Measurements from ENCODE around the gene DNAAF5. TPM values are rescaled to one million over a fixed set of nuclear protein-coding genes. Genes with fewer than 3 reads are reported as not detected.

Gene DNAAF5
- total RNA-seq, 1 donor from 2014 or later: 15.3 TPM

DNA sequence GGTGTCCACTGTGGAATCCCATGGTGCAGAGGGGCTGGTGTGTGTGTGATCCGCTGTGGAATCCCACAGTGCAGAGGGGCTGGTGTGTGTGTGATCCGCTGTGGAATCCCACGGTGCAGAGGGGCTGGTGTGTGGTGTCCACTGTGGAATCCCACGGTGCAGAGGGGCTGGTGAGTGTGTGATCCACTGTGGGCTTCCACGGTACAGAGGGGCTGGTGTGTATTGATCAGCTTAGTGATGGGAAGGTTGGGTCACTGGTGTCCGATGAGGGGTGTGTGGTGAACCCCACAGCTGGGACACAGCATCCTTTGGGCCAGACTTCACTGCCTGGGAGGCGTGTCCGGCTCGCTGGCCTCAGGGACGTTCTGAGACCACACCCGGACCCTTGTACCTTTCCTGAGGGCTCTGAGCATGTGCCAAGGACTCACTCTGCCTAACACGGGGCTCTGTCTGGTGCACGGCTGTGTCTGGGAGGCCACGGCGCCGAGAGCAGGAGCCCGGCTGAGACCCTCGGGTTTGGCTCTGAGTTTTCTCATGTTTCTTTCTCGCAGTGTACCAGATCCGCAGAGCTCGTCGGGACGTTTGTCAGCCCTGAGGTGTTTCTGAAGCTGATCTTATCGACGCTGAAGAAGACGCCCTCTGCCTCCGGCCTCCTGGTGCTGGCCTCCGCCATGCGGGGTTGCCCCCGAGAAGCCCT lies 29.9 kb downstream of the DNAAF5 start:
- Mint-ChIP-seq H3K4me1 (ENCODE audit: low read depth) (no peaks in the 10 kb centered on the region), H3K27me3 (ENCODE audit: low read depth) (no peaks in the 10 kb centered on the region), H3K27ac (ENCODE audit: unreplicated experiment) (no peak overlapping the region), H3K4me3 (ENCODE audit: unreplicated experiment) (no peak overlapping the region), H3K36me3 (ENCODE audit: low read depth) (peaks cover 24% of the 10 kb centered on the region), H3K9me3 (ENCODE audit: low read depth) (no peaks in the 10 kb centered on the region)
- peak; percentile 58 for DNase-seq (ENCODE audit: low spot score)
- no peak for TF ChIP-seq CTCF (IDR thresholded peaks at IDR 0.05)

DNA sequence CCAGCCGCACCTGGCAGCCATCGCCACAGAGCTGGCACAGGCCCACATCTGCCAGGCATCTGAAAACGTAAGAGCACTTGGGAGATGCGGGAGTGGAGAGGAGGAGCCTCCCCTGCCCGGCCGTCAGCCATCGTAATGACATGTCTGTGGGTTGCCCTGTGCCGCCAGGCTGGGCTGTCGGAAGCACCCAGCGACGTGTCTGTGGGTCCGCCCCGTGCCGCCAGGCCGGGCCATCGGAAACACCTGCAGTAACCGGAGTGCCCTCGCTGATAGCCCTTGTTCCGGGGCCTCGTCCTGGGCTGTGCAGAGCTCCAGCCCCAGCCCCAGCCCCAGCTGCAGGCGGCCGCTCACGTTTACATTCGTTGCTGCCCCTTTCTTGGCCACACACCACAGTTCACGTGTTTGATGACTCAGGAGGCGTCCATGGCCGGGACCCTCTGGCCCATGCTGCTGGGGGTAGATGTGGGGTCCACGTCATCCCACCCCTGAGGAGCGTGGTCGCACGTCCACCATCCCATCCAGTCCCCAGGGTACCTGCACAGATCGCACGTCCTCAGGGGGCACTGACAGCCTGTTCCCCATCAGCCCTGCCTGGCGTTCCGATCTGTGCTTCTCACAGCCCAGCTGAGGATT lies 30.5 kb downstream of the DNAAF5 start:
- Mint-ChIP-seq H3K4me1 (ENCODE audit: low read depth) (no peaks in the 10 kb centered on the region), H3K9me3 (ENCODE audit: low read depth) (no peaks in the 10 kb centered on the region), H3K27me3 (ENCODE audit: low read depth) (no peaks in the 10 kb centered on the region), H3K4me3 (ENCODE audit: unreplicated experiment) (no peak overlapping the region), H3K36me3 (ENCODE audit: low read depth) (peaks cover 24% of the 10 kb centered on the region), H3K27ac (ENCODE audit: unreplicated experiment) (no peak overlapping the region)
- DNase-seq (ENCODE audit: low spot score): peak; percentile 78
- TF ChIP-seq CTCF (IDR thresholded peaks at IDR 0.05): no peak

GRCh38 chr7:757741-758163 lies 31.3 kb downstream of the DNAAF5 start:
- H3K9me3 Mint-ChIP-seq (ENCODE audit: low read depth): no peaks in the 10 kb centered on the region
- H3K4me3 Mint-ChIP-seq (ENCODE audit: unreplicated experiment): no peak overlapping the region
- H3K27ac Mint-ChIP-seq (ENCODE audit: unreplicated experiment): no peak overlapping the region
- no peaks in the 10 kb centered on the region for H3K27me3 Mint-ChIP-seq (ENCODE audit: low read depth)
- no peaks in the 10 kb centered on the region for H3K4me1 Mint-ChIP-seq (ENCODE audit: low read depth)
- DNase-seq (ENCODE audit: low spot score): peak; percentile 61
- peaks cover 24% of the 10 kb centered on the region for H3K36me3 Mint-ChIP-seq (ENCODE audit: low read depth)
- no peak for TF ChIP-seq CTCF (IDR thresholded peaks at IDR 0.05)

DNA sequence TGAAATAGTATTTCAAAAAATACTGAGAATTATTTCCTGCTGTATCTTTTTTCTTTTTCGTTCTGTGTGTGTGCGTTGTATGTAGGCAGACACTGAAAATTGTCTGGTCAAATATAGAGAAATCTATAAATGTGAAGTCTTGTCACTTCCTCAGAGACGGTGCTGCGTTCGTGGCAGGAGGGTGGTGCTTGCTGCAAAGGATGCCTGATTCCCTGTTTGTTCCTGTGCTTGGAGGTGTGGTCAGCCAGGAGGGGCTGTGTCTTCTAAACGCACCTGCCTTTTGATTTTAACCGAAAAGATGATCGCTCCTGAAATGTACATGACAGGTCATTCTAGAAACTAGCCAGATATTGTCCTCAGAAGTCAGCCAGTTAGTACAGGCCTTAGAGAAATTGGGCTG lies 33.1 kb downstream of the DNAAF5 start:
- Mint-ChIP-seq H3K4me3 (ENCODE audit: unreplicated experiment) (no peak overlapping the region), H3K27me3 (ENCODE audit: low read depth) (no peaks in the 10 kb centered on the region), H3K36me3 (ENCODE audit: low read depth) (peaks cover 23% of the 10 kb centered on the region), H3K4me1 (ENCODE audit: low read depth) (no peaks in the 10 kb centered on the region), H3K9me3 (ENCODE audit: low read depth) (no peaks in the 10 kb centered on the region), H3K27ac (ENCODE audit: unreplicated experiment) (no peak overlapping the region)
- DNase-seq (ENCODE audit: low spot score): peak; percentile 9
- TF ChIP-seq CTCF (IDR thresholded peaks at IDR 0.05): no peak

DNA sequence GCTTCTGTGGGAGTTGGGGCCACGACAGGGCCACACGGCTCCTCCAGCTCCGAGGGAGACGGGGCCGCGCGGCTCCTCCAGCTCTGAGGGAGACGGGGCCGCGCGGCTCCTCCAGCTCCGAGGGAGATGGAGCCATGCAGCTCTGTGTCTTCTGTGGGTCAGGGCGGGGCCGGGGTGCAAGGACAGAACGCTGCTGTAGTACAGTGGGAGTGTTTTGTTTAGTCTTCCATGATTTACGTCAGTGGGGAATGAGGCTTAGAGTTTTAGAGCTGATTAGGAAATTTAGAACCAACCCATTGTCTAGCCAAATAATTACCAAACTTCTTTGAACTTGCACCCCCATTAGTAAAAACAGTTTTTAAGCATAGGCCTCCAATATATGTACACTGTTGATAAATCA lies 33.5 kb downstream of the DNAAF5 start:
- H3K4me1 Mint-ChIP-seq (ENCODE audit: low read depth): no peaks in the 10 kb centered on the region
- no peak overlapping the region for H3K4me3 Mint-ChIP-seq (ENCODE audit: unreplicated experiment)
- H3K36me3 Mint-ChIP-seq (ENCODE audit: low read depth): peaks cover 21% of the 10 kb centered on the region
- DNase-seq (ENCODE audit: low spot score): peak; percentile 35
- no peak overlapping the region for H3K27ac Mint-ChIP-seq (ENCODE audit: unreplicated experiment)
- H3K27me3 Mint-ChIP-seq (ENCODE audit: low read depth): no peaks in the 10 kb centered on the region
- no peaks in the 10 kb centered on the region for H3K9me3 Mint-ChIP-seq (ENCODE audit: low read depth)
- TF ChIP-seq CTCF (IDR thresholded peaks at IDR 0.05): no peak
